HEK293 (cell line): Measurements from ENCODE around the gene R3HDM2.

Experiments used
- ATF2 ChIP-seq: fragments of 450-650 bp; formaldehyde crosslinking; IDR thresholded peaks from 2 replicates; pipeline ENCODE4 v1.5.1; 2016; ENCODE audit warnings: missing biosample characterization, missing genetic modification characterization, low read depth
- GLIS1 ChIP-seq: fragments of 450-650 bp; formaldehyde crosslinking; IDR thresholded peaks from 2 replicates; pipeline ENCODE4 v1.5.1; 2016; ENCODE audit warnings: missing biosample characterization, missing genetic modification characterization
- KLF7 ChIP-seq: fragments of 450-650 bp; formaldehyde crosslinking; IDR thresholded peaks from 2 replicates; pipeline ENCODE4 v1.5.1; 2016; ENCODE audit warnings: missing biosample characterization, missing genetic modification characterization, borderline replicate concordance
- KLF8 ChIP-seq: fragments of 450-650 bp; formaldehyde crosslinking; IDR thresholded peaks from 2 replicates; pipeline ENCODE4 v1.5.1; 2016; ENCODE audit warnings: missing biosample characterization, missing genetic modification characterization
- MEIS1 ChIP-seq: sonication (generic); formaldehyde crosslinking; IDR thresholded peaks from 2 replicates; pipeline ENCODE4 v1.8.1; 2022; ENCODE audit warnings: missing genetic modification reagents, mild to moderate bottlenecking, borderline replicate concordance
- SP3 ChIP-seq: fragments of 450-650 bp; formaldehyde crosslinking; IDR thresholded peaks from 2 replicates; pipeline ENCODE4 v1.5.1; 2016; ENCODE audit warnings: missing biosample characterization, missing genetic modification characterization
- ZBTB10 ChIP-seq: fragments of 450-650 bp; formaldehyde crosslinking; IDR thresholded peaks from 2 replicates; pipeline ENCODE4 v1.5.1; 2016; ENCODE audit warnings: missing biosample characterization, missing genetic modification characterization
- ZNF184 ChIP-seq: fragments of 450-650 bp; IDR thresholded peaks from 2 replicates; pipeline ENCODE4 v1.5.1; 2018; ENCODE audit warnings: missing biosample characterization, mild to moderate bottlenecking, missing genetic modification characterization
- ZNF214 ChIP-seq: fragments of 450-650 bp; formaldehyde crosslinking; IDR thresholded peaks from 2 replicates; pipeline ENCODE4 v1.5.1; 2017; ENCODE audit warnings: missing biosample characterization, mild to moderate bottlenecking, missing genetic modification characterization, borderline replicate concordance
- ZNF221 ChIP-seq: fragments of 450-650 bp; formaldehyde crosslinking; IDR thresholded peaks from 2 replicates; pipeline ENCODE4 v1.5.1; 2017; ENCODE audit warnings: missing biosample characterization, missing genetic modification characterization, borderline replicate concordance
- ZNF335 ChIP-seq: fragments of 450-650 bp; formaldehyde crosslinking; conservative IDR thresholded peaks from 2 replicates; pipeline ENCODE4 v1.5.1; 2016; ENCODE audit warnings: missing biosample characterization, missing genetic modification characterization
- ZNF426 ChIP-seq: fragments of 450-650 bp; formaldehyde crosslinking; IDR thresholded peaks from 2 replicates; pipeline ENCODE4 v1.5.1; 2017; ENCODE audit warnings: missing biosample characterization, missing genetic modification characterization, mild to moderate bottlenecking, inconsistent platforms, moderate library complexity
- ZNF518A ChIP-seq: fragments of 450-650 bp; formaldehyde crosslinking; conservative IDR thresholded peaks from 2 replicates; pipeline ENCODE4 v1.5.1; 2016; ENCODE audit warnings: low read depth, missing biosample characterization, missing genetic modification characterization
- ZNF560 ChIP-seq: fragments of 450-650 bp; formaldehyde crosslinking; IDR thresholded peaks from 2 replicates; pipeline ENCODE4 v1.5.1; 2017; ENCODE audit warnings: missing biosample characterization, missing genetic modification characterization, borderline replicate concordance
- ZNF600 ChIP-seq: fragments of 450-650 bp; formaldehyde crosslinking; IDR thresholded peaks from 2 replicates; pipeline ENCODE4 v1.5.1; 2016; ENCODE audit warnings: missing biosample characterization, missing genetic modification characterization
- ZNF624 ChIP-seq: fragments of 450-650 bp; formaldehyde crosslinking; IDR thresholded peaks from 2 replicates; pipeline ENCODE4 v1.5.1; 2017; ENCODE audit warnings: missing biosample characterization, missing genetic modification characterization
- ZNF658 ChIP-seq: fragments of 450-650 bp; formaldehyde crosslinking; IDR thresholded peaks from 2 replicates; pipeline ENCODE4; 2016; ENCODE audit warnings: missing biosample characterization, missing genetic modification characterization
- ZNF660 ChIP-seq: fragments of 450-650 bp; IDR thresholded peaks from 2 replicates; pipeline ENCODE4 v1.5.1; 2018; ENCODE audit warnings: missing biosample characterization, mild to moderate bottlenecking, missing genetic modification characterization
- TF ChIP-seq, protein P1 (sequence below): fragments of 450-650 bp; formaldehyde crosslinking; IDR thresholded peaks from 2 replicates; pipeline ENCODE4 v1.5.1; 2016; ENCODE audit warnings: missing biosample characterization, missing genetic modification characterization, low read depth
- TF ChIP-seq, protein P2 (sequence below): fragments of 450-650 bp; formaldehyde crosslinking; IDR thresholded peaks from 2 replicates; pipeline ENCODE4 v1.5.1; 2016; ENCODE audit warnings: missing biosample characterization, missing genetic modification characterization, borderline replicate concordance

The R3HDM2 gene

DNA sequence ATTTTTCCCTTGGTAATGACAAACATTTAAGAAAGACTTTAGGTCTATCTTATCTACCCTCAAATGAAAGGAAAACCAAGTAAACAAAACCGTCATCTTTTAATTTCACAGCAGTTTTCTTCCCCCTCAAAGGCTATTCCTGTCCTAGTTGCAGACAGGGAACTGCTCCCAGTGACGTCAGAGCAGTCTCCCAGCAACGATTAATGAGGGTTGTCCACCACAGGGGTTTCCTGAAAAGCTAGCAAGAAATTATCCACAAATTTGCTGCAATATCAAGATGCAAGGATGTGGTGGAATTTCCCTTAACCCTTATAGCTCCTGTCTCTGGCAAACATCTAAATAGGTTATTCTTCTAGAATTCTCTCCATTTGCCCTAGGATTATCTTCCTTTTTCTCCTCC is 90.7 kb downstream of the R3HDM2 start (continued):
- no peak for TF ChIP-seq ZNF518A
- TF ChIP-seq, protein P1, sequence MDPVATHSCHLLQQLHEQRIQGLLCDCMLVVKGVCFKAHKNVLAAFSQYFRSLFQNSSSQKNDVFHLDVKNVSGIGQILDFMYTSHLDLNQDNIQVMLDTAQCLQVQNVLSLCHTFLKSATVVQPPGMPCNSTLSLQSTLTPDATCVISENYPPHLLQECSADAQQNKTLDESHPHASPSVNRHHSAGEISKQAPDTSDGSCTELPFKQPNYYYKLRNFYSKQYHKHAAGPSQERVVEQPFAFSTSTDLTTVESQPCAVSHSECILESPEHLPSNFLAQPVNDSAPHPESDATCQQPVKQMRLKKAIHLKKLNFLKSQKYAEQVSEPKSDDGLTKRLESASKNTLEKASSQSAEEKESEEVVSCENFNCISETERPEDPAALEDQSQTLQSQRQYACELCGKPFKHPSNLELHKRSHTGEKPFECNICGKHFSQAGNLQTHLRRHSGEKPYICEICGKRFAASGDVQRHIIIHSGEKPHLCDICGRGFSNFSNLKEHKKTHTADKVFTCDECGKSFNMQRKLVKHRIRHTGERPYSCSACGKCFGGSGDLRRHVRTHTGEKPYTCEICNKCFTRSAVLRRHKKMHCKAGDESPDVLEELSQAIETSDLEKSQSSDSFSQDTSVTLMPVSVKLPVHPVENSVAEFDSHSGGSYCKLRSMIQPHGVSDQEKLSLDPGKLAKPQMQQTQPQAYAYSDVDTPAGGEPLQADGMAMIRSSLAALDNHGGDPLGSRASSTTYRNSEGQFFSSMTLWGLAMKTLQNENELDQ (tag by site-specific recombination), result no peak
- no peak for TF ChIP-seq ZNF214 (tag by site-specific recombination)
- TF ChIP-seq MEIS1 (CRISPR knock-in tag), result no peak
- TF ChIP-seq ZBTB10, result no peak
- TF ChIP-seq ZNF658 (tag by site-specific recombination), result no peak
- peak; percentile 87 for TF ChIP-seq ATF2 (tag by site-specific recombination)
- TF ChIP-seq ZNF426 (tag by site-specific recombination), result no peak
- TF ChIP-seq ZNF660 (tag by site-specific recombination), result 0 out of 2 replicates have a peak, but pooled peaks have one; percentile 27
- TF ChIP-seq KLF8 (tag by site-specific recombination), result no peak
- TF ChIP-seq GLIS1 (tag by site-specific recombination), result peak; percentile 34
- no peak for TF ChIP-seq SP3 (tag by site-specific recombination)
- no peak for TF ChIP-seq ZNF560 (tag by site-specific recombination)
- TF ChIP-seq, protein P2, sequence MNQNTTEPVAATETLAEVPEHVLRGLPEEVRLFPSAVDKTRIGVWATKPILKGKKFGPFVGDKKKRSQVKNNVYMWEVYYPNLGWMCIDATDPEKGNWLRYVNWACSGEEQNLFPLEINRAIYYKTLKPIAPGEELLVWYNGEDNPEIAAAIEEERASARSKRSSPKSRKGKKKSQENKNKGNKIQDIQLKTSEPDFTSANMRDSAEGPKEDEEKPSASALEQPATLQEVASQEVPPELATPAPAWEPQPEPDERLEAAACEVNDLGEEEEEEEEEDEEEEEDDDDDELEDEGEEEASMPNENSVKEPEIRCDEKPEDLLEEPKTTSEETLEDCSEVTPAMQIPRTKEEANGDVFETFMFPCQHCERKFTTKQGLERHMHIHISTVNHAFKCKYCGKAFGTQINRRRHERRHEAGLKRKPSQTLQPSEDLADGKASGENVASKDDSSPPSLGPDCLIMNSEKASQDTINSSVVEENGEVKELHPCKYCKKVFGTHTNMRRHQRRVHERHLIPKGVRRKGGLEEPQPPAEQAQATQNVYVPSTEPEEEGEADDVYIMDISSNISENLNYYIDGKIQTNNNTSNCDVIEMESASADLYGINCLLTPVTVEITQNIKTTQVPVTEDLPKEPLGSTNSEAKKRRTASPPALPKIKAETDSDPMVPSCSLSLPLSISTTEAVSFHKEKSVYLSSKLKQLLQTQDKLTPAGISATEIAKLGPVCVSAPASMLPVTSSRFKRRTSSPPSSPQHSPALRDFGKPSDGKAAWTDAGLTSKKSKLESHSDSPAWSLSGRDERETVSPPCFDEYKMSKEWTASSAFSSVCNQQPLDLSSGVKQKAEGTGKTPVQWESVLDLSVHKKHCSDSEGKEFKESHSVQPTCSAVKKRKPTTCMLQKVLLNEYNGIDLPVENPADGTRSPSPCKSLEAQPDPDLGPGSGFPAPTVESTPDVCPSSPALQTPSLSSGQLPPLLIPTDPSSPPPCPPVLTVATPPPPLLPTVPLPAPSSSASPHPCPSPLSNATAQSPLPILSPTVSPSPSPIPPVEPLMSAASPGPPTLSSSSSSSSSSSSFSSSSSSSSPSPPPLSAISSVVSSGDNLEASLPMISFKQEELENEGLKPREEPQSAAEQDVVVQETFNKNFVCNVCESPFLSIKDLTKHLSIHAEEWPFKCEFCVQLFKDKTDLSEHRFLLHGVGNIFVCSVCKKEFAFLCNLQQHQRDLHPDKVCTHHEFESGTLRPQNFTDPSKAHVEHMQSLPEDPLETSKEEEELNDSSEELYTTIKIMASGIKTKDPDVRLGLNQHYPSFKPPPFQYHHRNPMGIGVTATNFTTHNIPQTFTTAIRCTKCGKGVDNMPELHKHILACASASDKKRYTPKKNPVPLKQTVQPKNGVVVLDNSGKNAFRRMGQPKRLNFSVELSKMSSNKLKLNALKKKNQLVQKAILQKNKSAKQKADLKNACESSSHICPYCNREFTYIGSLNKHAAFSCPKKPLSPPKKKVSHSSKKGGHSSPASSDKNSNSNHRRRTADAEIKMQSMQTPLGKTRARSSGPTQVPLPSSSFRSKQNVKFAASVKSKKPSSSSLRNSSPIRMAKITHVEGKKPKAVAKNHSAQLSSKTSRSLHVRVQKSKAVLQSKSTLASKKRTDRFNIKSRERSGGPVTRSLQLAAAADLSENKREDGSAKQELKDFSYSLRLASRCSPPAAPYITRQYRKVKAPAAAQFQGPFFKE, result no peak
- no peak for TF ChIP-seq KLF7 (tag by site-specific recombination)
- TF ChIP-seq ZNF221 (tag by site-specific recombination), result no peak
- TF ChIP-seq ZNF624 (tag by site-specific recombination), result no peak
- TF ChIP-seq ZNF184 (tag by site-specific recombination), result no peak
- TF ChIP-seq ZNF335, result no peak
- peak; percentile 64 for TF ChIP-seq ZNF600 (tag by site-specific recombination)
